Stromal cell of bone marrow (primary cell): ENCODE data around the gene BCAS3.

ENCODE experiments used
- DNase-seq: peaks from one replicate; pipeline ENCODE4 v3.0.0-alpha.2; 2012; ENCODE audit warnings: low read depth

BCAS3 gene

DNA sequence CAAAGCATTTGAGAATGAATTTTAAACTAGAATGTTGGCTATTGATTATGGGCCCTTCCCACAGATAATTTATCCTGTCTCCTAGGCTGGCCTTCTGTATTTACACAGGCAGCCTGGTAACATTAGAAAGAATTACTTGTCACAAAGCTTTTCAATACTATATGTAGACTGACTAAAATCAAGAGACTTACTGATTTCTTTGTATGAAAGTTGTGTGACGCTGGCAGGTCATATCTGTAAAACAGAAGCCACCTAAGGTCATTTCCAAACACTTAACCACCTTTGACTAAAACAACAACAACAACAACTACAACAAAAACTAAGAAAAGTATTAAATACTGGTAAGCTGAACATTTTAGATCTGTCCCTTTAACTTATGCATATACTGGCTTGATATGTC is 393.0 kb downstream of the BCAS3 start:
- DNase-seq: no peak

DNA sequence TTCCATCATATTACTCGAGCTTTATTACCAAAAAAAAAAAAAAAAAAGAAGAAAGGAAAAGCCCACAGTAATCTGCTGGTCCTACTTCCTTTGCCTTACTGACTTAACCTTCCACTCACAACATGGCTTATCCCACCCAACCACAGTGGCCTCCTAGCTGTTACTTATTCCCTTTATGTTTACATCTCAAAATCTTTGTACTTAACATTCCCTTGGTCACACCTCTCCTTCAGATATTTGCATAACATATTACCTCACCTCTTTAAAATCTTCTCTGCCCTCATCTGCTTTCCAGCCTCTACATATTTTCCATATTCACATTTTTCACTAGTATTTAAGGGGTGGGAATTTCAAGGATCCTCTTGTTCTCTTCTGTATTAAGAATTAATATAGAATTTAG is 395.0 kb downstream of the BCAS3 start:
- DNase-seq: no peak

DNA sequence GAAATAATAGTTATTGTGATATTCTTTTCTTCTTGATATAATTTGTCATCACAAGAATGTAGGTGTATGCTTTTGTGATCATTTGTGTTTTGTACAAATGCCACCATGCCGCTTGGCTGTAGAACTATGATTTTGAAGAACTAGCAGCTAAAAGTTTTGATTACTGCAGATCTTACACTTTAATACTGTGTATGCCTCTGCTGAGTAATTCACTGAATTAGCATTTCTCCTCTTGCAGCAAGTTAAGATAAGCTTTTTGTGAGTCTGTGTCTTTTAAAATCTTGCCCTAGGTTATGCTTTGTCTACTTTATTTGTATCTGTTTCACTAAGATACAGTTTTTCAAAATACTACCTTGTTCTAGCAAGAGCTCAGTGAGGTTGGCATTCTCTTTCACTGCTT is 395.5 kb downstream of the BCAS3 start:
- no peak for DNase-seq

DNA sequence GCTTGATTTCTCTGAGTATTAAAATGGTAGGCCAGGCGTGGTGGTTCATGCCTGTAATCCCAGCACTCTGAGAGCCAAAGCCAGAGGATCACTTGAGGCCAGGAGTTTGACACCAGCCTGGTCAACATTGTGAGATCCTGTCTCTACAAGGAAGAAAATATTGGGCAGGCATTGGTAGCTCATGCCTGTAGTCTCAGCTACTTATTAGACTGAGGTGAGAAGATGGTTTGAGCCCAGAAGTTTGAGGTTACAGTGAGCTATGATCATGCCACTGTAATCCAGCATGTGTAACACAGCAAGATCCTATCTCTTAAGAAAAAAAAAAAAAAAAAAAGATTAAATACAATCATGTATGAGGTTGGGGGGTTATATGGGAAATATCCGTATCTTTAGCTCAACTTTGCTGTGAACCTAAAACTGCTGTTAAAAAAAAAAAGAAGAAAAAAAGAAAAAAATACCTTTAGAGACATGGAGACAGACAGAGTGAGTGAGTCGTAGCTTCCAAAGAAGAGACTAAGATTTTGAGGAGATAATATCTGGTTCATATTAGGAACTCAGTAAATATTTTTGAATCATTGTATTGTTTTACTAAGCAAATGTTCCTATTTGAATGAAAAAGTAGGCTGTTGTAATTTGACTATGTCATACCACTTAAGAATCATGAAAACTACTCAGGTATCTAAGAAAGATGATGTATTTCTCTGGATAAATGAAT is 396.3 kb downstream of the BCAS3 start:
- DNase-seq: no peak

DNA sequence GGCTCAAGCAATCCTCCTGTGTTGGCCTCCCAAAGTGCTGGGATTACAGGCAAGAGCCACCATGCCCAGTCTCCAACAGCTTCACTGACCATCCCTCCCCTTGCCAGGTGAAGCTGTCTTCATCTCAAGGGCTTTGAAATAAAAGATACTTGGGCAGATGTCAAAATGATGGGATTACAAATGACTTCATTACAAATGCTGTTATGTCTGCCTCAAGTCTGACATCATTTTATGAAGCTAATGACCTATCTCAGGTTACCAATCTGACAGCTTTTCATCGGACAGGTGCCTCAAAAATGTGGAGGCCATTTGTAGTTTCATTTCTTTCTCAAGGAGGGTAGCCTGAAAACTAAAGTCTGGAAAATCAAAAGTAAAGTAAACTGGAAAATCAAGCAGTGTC is 398.3 kb downstream of the BCAS3 start:
- DNase-seq: no peak

DNA sequence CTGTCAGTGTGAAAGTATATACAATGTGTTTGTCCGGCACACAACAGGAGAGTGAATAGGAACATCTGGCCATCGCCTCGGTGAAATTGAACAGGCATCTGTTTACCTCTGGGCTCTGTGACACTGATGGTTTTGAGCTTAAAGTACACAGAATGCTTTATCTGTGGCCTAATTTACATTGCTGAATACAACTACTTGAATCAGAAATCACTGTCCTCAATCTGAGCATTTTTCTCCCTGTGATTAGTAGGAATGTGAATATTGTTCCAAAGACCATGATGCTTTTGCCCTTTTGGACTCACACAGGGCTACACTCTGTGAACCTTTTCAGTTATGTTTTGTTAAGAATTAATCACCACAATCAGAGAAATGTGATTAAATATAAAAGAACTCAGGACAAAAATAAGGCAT is 399.0 kb downstream of the BCAS3 start:
- DNase-seq: peak; percentile 32

DNA sequence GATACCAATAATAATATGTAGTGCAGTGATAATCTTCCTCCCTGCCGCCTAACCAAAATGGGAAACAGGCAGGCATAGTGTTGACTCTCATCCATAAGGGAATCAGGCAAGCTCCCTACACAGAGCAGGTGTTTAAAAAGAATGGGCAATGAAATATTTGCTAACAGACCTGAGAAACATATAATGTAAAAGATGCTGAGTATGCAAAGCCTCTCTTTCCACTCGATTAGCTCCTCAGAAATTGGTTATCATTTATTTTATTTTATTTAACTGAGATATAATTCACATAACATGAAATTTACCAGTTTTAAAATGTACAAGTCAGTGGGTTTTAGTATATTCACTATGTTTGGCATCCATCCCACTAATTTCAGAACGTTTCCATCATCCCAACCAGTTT is 404.3 kb downstream of the BCAS3 start:
- no peak for DNase-seq

DNA sequence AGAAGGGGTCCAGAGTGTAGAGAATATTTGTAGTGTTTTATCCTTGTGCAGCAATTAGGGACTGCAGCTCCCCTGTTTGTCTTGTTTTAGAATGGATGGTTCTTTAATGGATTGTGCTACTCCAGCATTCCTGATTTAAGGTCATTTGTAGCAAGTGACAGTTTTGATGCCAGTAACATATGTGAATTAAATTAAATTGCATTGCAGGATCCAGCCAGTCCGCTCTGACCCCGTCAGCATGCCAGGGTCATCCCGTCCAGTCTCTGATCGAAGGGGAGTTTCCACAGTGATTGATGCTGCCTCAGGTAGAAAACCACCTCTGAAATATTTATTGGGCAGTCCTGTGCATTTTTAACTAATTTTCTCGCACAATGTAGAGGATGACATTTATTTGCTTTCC is 406.6 kb downstream of the BCAS3 start:
- DNase-seq: no peak

DNA sequence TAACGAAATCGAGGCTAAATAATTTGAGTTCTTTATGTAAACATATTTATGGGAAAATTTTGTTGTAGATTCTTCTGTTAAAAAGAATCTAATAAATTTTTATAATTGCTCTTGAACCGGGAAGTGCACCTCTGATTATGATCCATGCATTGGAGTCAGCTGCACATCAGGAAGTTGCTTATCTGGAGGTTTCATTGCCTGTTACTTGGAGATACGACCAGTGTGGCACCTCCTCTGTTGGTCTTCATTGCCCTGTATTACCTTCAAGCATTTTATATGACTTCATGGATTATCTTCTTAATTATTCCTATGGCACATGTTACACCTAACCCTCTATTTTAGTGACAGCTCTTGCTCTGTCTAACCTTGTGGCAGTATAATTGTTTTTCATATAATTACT is 409.4 kb downstream of the BCAS3 start:
- no peak for DNase-seq

DNA sequence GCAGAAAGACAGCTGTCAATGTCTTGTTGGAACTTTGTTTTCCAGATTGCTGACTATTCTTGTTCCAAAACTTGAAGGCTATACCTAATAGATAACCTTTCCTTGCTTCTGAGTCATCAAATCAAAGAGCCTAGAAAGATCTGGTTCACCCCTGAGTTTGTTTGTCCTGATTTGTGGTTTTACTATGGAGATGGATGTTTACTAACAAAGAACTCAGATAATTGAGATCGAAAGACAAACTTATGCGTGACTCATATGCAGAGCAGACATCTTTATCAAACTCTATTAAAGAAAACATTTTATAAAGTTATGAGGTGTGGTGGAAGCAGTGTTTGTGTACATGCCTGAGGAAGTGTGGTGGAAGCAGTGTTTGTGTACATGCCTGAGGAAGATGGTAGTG is 410.9 kb downstream of the BCAS3 start:
- no peak for DNase-seq

DNA sequence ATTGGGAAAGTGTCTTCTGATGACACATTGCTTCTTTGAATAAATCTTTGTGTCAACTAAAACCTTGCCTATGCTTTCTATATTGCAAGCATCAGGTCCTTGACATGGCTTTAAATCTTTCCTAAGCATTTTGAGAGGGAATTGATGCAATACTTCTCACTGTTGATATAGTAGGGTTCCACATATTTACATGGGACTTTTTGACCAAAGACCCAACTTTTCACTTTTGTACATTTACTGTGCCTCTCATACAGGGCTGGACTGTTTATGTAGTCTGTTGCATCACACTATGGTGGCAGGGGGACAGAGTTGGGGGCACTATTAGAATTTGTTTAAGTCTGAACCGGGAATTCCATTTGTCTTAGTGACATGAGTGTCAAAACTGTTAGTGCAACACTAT is 413.4 kb downstream of the BCAS3 start:
- DNase-seq: no peak

DNA sequence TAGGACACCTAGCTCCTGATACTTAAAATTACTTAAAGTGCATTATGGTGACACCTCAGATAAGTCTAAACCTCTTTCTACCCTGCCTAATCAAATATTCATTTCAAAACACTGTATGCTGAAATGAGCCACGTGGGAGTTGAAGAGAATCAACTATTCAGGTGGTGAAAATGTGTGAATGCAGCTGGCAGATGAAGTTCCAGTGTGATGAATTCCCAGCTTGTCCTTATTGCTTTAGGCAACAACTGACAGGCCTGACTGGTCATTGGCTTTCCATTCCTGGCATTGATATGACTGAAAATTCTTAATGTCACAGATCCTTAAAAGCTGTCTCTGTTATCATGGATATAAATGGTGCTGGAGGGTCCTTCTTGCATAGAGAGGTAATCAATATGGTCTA is 420.1 kb downstream of the BCAS3 start:
- DNase-seq: no peak

DNA sequence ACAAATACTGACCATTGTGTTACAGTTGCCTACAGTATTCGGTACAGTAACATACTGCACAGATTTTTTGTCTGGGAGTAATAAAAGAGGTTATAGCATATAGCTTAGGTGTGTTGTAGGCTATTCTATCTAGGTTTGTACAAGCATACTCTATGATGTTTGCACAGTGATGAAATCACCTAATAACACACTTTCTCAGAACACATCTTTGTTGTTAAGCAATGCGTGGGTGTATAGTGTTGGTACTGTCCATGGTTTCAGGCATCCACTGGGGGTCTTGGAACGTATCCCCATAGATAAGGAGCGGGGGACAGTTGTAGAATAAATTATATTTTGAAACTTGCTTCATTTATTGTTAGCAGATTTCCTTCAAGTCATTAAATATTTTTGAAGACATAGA is 428.7 kb downstream of the BCAS3 start:
- no peak for DNase-seq

DNA sequence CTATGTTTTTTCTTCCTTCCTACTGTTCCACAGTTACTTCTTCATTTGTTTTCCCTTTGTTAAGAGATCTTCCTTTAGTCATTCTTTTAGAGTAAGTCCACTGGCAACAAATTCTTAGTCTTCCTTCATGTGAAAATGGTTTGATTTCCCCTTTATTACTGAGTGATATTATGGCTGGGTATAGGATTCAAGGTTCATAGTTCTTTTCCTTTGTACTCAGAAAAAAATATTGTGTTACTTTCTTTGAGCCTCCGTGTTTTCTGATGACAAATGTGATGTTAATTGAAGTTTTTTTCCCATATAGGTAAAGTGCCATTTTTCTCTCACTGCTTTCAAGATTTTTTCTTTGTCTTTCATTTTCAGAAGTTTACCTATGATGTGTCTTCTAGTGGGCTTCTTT is 438.9 kb downstream of the BCAS3 start:
- no peak for DNase-seq

DNA sequence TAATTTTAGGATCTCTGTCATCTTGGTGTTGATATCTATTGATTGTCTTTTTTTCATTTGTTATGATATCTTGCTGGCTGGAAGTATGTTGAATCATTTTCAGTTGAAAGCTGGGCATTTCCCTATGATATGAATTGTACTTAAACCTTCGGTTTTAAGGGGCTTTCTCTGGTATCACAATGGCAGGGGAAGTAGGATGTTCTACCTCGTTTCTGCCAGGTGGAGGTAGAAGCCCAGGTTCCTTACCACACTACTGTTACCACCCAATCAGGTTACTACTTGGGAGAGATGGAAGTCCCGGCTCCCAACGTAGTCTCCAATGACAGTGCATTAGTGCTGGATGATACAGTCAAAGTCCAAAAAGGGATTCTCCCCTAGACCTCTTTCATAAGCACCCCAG is 440.3 kb downstream of the BCAS3 start:
- no peak for DNase-seq

DNA sequence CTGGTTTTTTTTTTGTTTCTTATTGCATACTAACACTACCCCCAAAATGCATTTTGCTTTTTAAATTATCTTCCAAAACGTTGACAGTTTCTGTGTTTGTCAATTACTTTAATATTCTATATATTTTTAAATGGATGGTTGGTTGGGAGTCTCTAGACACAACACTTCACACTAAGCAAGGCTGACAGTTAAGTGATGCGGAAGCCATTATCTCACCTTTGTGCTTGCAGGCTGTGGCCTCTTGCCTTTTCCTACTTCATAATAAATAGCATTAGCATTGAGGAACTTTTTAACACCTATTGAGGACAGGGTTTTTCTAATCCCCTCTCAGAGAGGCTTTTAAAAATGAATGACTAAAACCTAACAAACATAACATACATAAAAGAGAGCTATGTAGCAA is 441.2 kb downstream of the BCAS3 start:
- no peak for DNase-seq

DNA sequence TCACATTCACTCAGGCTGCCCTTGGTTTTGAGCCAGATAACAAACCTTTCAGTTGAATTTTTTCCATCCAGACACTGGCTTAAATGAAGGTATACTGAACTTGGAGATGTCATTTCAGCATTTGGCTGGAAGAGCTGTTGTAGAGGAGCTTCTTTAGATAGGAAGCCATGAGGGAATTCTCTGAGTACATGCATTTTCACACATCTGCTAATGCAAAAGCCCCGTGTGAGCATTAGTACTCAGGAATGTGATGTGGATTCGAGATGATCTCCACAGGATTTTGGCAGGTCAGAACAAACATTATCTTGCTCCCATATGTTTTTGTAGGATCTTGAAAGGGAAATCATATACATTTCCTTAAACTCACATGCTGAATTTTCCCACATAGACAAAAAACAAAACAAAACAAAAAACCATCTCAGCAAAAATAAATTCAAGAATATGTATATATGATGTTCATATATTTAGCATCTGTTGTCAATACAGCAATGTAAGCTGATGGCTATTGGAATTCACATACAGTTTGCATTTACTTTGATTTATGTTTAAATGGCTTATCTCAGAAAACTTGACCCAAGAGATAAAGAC is 444.8 kb downstream of the BCAS3 start:
- DNase-seq: no peak

DNA sequence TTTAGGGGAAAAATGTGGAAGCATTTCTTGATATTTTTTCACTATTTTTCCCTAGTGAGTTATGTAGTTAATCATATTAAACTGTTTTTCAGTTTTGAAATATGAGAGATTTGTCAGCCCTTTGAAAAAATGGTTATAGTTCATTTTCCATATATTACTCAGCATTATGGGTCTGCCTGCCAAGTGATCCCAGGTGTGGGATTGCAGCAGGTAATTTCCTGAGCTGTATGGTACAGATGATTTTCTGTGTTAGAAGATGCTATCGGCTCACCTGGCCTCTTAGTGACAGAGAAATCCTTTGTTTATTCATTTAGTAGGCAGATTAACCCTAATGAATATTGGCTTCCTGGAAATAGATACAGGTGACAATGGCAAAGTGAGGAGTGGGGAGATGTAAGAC is 446.9 kb downstream of the BCAS3 start:
- no peak for DNase-seq

DNA sequence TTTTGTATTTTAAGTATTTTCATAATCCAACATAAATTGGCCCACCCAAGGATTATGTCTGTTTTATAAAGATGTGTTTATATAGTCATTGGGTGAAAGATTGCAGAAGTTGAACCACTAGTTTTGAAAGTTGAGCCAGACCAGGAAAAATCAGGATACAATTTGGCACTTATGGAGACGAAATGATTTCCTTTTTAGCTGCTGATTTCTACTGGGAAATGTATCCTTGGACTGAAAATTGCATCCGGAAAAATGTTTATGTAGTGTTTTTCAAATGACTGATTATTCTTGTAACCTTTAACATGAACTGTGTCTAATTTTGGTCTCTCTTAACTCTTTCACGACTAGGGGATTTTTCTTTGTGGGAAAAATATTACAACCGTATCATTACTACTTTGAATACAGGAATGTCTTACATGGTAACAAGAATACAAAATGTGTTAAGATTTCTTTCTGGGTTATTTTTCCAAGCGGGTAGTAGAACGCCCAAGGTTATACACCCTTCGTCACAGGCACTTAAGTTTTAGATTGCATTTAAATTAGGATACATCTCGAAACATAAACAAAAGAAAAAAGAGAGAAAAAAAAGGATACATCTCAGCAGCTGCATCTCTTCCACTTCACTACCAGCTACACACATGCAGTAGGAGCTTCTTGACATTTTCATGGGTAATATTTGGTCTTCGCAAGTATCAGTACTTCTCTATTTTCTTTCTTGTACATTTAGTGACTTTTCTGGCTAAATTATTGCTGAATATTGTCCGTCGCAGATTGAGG is 449.0 kb downstream of the BCAS3 start:
- no peak for DNase-seq

DNA sequence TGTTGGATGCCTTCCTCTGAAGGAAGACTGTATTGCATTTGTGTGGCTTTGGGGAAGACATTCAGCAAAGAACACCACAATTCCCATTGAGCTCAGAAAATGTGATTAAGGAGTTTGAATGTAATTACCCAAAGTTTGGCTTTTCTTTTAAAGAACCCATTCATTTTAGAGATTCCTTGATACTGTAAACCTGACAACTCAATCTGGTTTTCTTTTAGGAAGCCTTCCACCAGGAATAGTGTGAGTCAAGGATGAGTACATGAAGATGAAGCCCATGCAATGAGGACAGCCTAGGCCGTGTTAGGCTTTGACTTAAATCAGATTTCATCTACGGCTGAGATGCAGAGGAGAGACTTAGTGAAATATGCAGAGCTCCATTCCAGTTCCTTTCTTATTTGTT is 450.3 kb downstream of the BCAS3 start:
- DNase-seq: peak; percentile 52

DNA sequence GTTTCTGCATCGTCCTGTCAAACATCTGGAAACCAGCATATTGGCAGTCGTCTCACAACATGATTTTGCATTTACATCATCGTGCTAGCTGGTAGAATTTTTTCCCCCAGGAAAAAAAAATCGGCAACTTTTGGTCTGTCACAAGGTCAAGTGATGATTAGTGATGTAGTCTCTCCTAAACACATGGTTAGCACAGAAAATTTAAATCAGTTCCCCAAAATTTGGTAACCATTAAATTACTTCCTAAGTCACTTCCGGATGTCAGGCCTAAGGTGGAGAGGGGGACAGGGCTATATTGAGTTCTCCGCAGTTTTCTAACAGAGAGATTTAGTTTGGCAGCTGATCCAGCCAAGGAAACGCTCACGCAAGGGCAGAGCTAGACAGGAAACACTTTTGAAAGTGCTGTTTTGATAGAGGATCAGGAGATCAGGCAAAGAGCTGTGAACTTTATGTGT is 451.0 kb downstream of the BCAS3 start:
- DNase-seq: peak; percentile 53

DNA sequence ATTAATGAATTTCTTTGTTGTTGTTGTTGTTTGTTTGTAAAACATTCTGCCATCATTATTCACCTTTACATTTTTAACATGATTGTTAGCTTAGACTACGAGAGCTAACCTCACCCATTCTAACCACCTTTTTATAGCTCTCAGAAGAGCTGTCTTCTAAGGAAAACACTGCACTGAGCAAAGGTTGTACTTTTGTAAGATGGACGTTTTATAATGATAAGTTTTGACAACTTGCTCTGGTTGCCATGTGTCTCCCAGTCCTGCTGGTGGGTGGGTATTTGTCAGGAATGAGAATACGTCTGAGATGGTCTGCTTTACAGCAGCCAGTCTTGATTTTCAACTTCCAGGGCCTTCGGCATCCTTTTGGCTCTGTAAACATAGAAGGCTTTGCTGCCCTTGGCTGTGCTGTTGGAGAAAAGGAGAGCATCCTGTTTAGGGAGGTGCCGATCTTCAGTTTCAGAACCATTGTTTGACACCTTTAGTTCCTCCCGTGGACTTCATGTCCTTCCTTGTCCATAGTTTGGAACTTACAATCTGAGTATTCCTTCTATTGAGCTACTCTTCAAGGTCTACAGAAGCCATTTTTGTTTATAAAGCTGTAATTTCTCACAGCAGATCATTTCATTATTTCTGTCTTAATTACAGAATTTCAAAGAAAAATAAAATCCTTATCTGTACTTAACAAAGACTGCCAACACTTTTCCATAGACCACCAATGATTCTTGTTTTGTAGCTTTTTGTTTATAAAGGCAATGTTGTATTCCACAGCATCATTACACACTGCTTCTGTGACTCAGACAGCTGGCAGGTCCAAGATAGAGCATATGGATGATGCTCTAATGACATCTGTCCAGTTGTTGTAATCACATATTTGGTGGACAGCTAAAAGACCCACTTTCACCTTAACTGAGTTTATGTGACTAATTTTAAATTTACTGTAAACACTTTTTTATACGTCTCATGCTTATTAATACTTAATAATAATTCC is 451.9 kb downstream of the BCAS3 start:
- no peak for DNase-seq
